HCT116 (cell line): ENCODE results near the gene LRRC74A. TPM values are rescaled to one million over a fixed set of nuclear protein-coding genes. Genes with fewer than 3 reads are reported as not detected.

Experiments used
- ATAC-seq: fragments of 200-7000 bp; cut with Tn5 transposase; 2 replicates; pipeline ENCODE4 v1.9.1; 2020; ENCODE audit warnings: mild to moderate bottlenecking, moderate library complexity
- BruUV-seq: library from RNA; stranded (reverse); fragments of 400-500 nt; replicated peaks from 2 replicates; lab custom pipeline; 2021; lab: Mats Ljungman, UMichigan
- CTCF ChIA-PET: fragments of 300-600 bp; sonication (Branson Sonifier 250); formaldehyde crosslinking; loops from one replicate; lab custom pipeline; 2021; ENCODE audit warnings: antibody characterized with exemption; lab: Charles Lee
- POLR2A ChIA-PET: fragments of 300-600, 350-600 bp; sonication (Branson Sonifier 250); formaldehyde crosslinking; loops from one replicate; lab custom pipeline; 2021; ENCODE audit warnings: antibody characterized with exemption; lab: Charles Lee
- RAD21 ChIA-PET, 2 experiments: fragments of 300-600 bp; sonication (Branson Sonifier 250); formaldehyde crosslinking; loops; one replicate each; lab custom pipeline; 2023; ENCODE audit warnings: low total read pairs in 2 of 2; ENCODE audit not compliant: uncharacterized antibody in 2 of 2, unreplicated experiment in 2 of 2, low non-redundant PET in 1 of 2; lab: Charles Lee
- DNase-seq: peaks from one replicate; pipeline ENCODE4 v3.0.0-alpha.2; 2010; ENCODE audit warnings: low read depth, low spot score
- H2AFZ ChIP-seq: fragments of 200-600 bp; shearing (Covaris generic), sonication (generic); 2 replicates; pipeline ENCODE4 v1.6.1; 2017; ENCODE audit warnings: low read depth, mixed run types, mixed read lengths, antibody characterized with exemption, low read length; ENCODE audit not compliant: poor library complexity, severe bottlenecking
- H3K27ac ChIP-seq: 2 replicates; pipeline ENCODE4 v1.5.1; 2012; ENCODE audit warnings: low read depth, low read length
- H3K27me3 ChIP-seq: fragments of 200-600 bp; sonication (generic); 2 replicates; pipeline ENCODE4 v1.6.1; 2016; ENCODE audit warnings: mixed run types, low read length, mixed read lengths; ENCODE audit not compliant: insufficient read depth
- H3K36me3 ChIP-seq, 2 experiments: fragments of 200-500 bp in 1 of 2; fragments of 200-600 bp in 1 of 2; sonication (Bioruptor generic) in 1 of 2; sonication (generic) in 1 of 2; 2 replicates each; pipeline versions ENCODE4 v1.5.1 to v1.6.1; 2014 to 2016; ENCODE audit warnings: low read length in 2 of 2, inconsistent platforms in 1 of 2, mixed read lengths in 1 of 2, mixed run types in 1 of 2; ENCODE audit not compliant: insufficient read depth in 2 of 2, control insufficient read depth in 1 of 2
- H3K4me1 ChIP-seq, 2 experiments: fragments of 200-600 bp in 1 of 2; sonication (generic) in 1 of 2; 2 replicates each; pipeline versions ENCODE4 v1.5.1 to v1.6.1; 2012 to 2017; ENCODE audit warnings: low read length in 2 of 2, inconsistent platforms in 1 of 2, mild to moderate bottlenecking in 1 of 2, mixed read lengths in 1 of 2, mixed run types in 1 of 2, moderate library complexity in 1 of 2; ENCODE audit not compliant: insufficient read depth in 2 of 2, control insufficient read depth in 1 of 2
- H3K4me2 ChIP-seq: fragments of 200-600 bp; sonication (generic); 2 replicates; pipeline ENCODE4 v1.6.1; 2017; ENCODE audit warnings: mixed run types, low read length, mixed read lengths
- H3K4me3 ChIP-seq, 2 experiments: fragments of 200-600 bp in 1 of 2; sonication (generic) in 1 of 2; replicated peaks in 1 of 2; 2 replicates each; pipeline ENCODE4 v1.5.1; 2011 to 2016; ENCODE audit warnings: low read length in 2 of 2, control low read depth in 1 of 2, low read depth in 1 of 2, mild to moderate bottlenecking in 1 of 2, mixed read lengths in 1 of 2, mixed run types in 1 of 2
- H3K79me2 ChIP-seq: fragments of 200-600 bp; sonication (generic); 2 replicates; pipeline ENCODE4 v1.6.1; 2017; ENCODE audit warnings: mild to moderate bottlenecking, mixed run types, low read length, moderate library complexity, mixed read lengths; ENCODE audit not compliant: insufficient read depth
- H3K9ac ChIP-seq: fragments of 200-600 bp; sonication (generic); 2 replicates; pipeline ENCODE4 v1.6.1; 2016; ENCODE audit warnings: low read length, mixed read lengths
- H3K9me2 ChIP-seq: fragments of 200-600 bp; sonication (generic), shearing (Covaris generic); 2 replicates; pipeline ENCODE4 v1.6.1; 2017; ENCODE audit warnings: mixed run types, mild to moderate bottlenecking, moderate library complexity; ENCODE audit not compliant: insufficient read depth
- H3K9me3 ChIP-seq, 2 experiments: fragments of 200-500 bp in 1 of 2; fragments of 200-600 bp in 1 of 2; sonication (Bioruptor generic) in 1 of 2; sonication (generic) in 1 of 2; 2 replicates each; pipeline ENCODE4 v1.6.1; 2014 to 2017; ENCODE audit warnings: low read length in 2 of 2, mixed read lengths in 2 of 2, inconsistent platforms in 1 of 2, low read depth in 1 of 2, mild to moderate bottlenecking in 1 of 2, mixed run types in 1 of 2, moderate library complexity in 1 of 2; ENCODE audit not compliant: control insufficient read depth in 1 of 2, insufficient read depth in 1 of 2
- H4K20me1 ChIP-seq: fragments of 200-600 bp; sonication (generic), shearing (Covaris generic); 2 replicates; pipeline ENCODE4 v1.6.1; 2017; ENCODE audit warnings: mixed run types, mild to moderate bottlenecking, moderate library complexity; ENCODE audit not compliant: insufficient read depth
- ATF3 ChIP-seq: IDR thresholded peaks from 2 replicates; pipeline ENCODE4 v1.6.1; 2012
- CEBPB ChIP-seq: IDR thresholded peaks from 2 replicates; pipeline ENCODE4 v1.6.1; 2012; ENCODE audit warnings: low read depth
- EGR1 ChIP-seq: IDR thresholded peaks from 2 replicates; pipeline ENCODE4 v1.6.1; 2012; ENCODE audit warnings: low read depth
- ELF1 ChIP-seq: IDR thresholded peaks from 2 replicates; pipeline ENCODE4 v1.6.1; 2012; ENCODE audit warnings: low read depth, borderline replicate concordance
- EZH2 ChIP-seq: fragments of 200-600 bp; sonication (generic); IDR thresholded peaks from 2 replicates; pipeline ENCODE4 v1.6.1; 2017; ENCODE audit warnings: antibody characterized with exemption, mixed run types
- EZH2phosphoT487 ChIP-seq: fragments of 200-600 bp; IDR thresholded peaks from 2 replicates; pipeline ENCODE4 v1.6.1; 2018; ENCODE audit warnings: antibody characterized with exemption, borderline replicate concordance
- FOSL1 ChIP-seq: IDR thresholded peaks from 2 replicates; pipeline ENCODE4 v1.6.1; 2012; ENCODE audit warnings: low read depth
- JUND ChIP-seq: IDR thresholded peaks from 2 replicates; pipeline ENCODE4 v1.6.1; 2012
- MAX ChIP-seq: IDR thresholded peaks from 2 replicates; pipeline ENCODE4 v1.6.1; 2012
- POLR2AphosphoS5 ChIP-seq: IDR thresholded peaks from 2 replicates; pipeline ENCODE4 v1.6.1; 2011; ENCODE audit warnings: mild to moderate bottlenecking, low read depth, low read length, moderate library complexity
- RAD21 ChIP-seq: IDR thresholded peaks from 2 replicates; pipeline ENCODE4 v1.6.1; 2012; ENCODE audit warnings: low read depth, mild to moderate bottlenecking
- SIN3A ChIP-seq: IDR thresholded peaks from 2 replicates; pipeline ENCODE4 v1.6.1; 2012; ENCODE audit warnings: low read depth
- SP1 ChIP-seq: IDR thresholded peaks from 2 replicates; pipeline ENCODE4 v1.6.1; 2012; ENCODE audit warnings: low read depth
- SRF ChIP-seq: IDR thresholded peaks from 2 replicates; pipeline ENCODE4 v1.6.1; 2012; ENCODE audit warnings: low read depth
- YY1 ChIP-seq: IDR thresholded peaks from 2 replicates; pipeline ENCODE4 v1.6.1; 2011; ENCODE audit warnings: low read length, low read depth, moderate library complexity, mild to moderate bottlenecking; ENCODE audit not compliant: insufficient replicate concordance; ENCODE audit errors: extremely low read depth
- ZFX ChIP-seq: fragments of 450-650 bp; IDR thresholded peaks from 2 replicates; pipeline ENCODE4 v1.6.1; 2017
- ZNF274 ChIP-seq: fragments of 200-500 bp; sonication (Bioruptor generic); IDR thresholded peaks from 2 replicates; pipeline ENCODE4 v1.6.1; 2014; ENCODE audit warnings: mild to moderate bottlenecking, low read depth, low read length, inconsistent platforms
- intact Hi-C: fragments of 100-400 bp; cut with micrococcal nuclease; formaldehyde crosslinking; loops from 2 replicates; pipeline ENCODE4 v1.10.0; 2022
- total RNA-seq: library from RNA; stranded (reverse); gene quantifications from one replicate; pipeline ENCODE4 v1.2.1, GENCODE V29; 2021; ENCODE audit not compliant: unreplicated experiment
- TF ChIP-seq, protein P1 (sequence below), 3 experiments: fragments of 200-600 bp in 1 of 3; sonication (generic) in 1 of 3; IDR thresholded peaks in 2 of 3; conservative IDR thresholded peaks in 1 of 3; 2 replicates each; pipeline ENCODE4 v1.5.1; 2012 to 2017; ENCODE audit warnings: low read depth in 2 of 3, low read length in 2 of 3, antibody characterized with exemption in 1 of 3, borderline replicate concordance in 1 of 3, control low read depth in 1 of 3, mild to moderate bottlenecking in 1 of 3, mixed read lengths in 1 of 3, mixed run types in 1 of 3, moderate library complexity in 1 of 3; ENCODE audit not compliant: insufficient read depth in 1 of 3
- TF ChIP-seq, protein P2 (sequence below): IDR thresholded peaks from 2 replicates; pipeline ENCODE4 v1.6.1; 2011; ENCODE audit warnings: mild to moderate bottlenecking, low read length, moderate library complexity; ENCODE audit not compliant: insufficient replicate concordance; ENCODE audit errors: extremely low read depth

LRRC74A gene
- total RNA-seq, 1 experiment from 2014 or later = not detected

- CTCF ChIA-PET = interaction anchor here (1.5 kb wide), 1 partner anchor 25 kb away, joined by 3 read pairs; no protein-coding TSS in a partner anchor
- ATAC-seq (no peak), DNase-seq (no peak)
- no peaks in the 10 kb centered on the region for H4K20me1 ChIP-seq
- no peak overlapping the region for H3K9ac ChIP-seq
- H2AFZ ChIP-seq = no peak overlapping the region
- H3K4me2 ChIP-seq = no peak overlapping the region
- POLR2A ChIA-PET = no interaction called here
- H3K9me3 ChIP-seq = no peaks in the 10 kb centered on the region
- peaks cover 18 to 27% of the 10 kb centered on the region in 2 experiments; a peak in 2 of 4 replicates for H3K36me3 ChIP-seq
- no TSS peak for BruUV-seq
- H3K79me2 ChIP-seq = peaks cover 21% of the 10 kb centered on the region
- H3K4me3 ChIP-seq = no peak overlapping the region
- TF ChIP-seq YY1 (no peak), SP1 (no peak), EGR1 (no peak), EZH2phosphoT487 (no peak), CEBPB (no peak), ZNF274 (no peak), JUND (no peak), SRF (no peak), ZFX (no peak), RAD21 (no peak), ELF1 (no peak), ATF3 (no peak), SIN3A (no peak), MAX (no peak), FOSL1 (no peak), POLR2AphosphoS5 (no peak), EZH2 (no peak)
- TF ChIP-seq, protein P1, sequence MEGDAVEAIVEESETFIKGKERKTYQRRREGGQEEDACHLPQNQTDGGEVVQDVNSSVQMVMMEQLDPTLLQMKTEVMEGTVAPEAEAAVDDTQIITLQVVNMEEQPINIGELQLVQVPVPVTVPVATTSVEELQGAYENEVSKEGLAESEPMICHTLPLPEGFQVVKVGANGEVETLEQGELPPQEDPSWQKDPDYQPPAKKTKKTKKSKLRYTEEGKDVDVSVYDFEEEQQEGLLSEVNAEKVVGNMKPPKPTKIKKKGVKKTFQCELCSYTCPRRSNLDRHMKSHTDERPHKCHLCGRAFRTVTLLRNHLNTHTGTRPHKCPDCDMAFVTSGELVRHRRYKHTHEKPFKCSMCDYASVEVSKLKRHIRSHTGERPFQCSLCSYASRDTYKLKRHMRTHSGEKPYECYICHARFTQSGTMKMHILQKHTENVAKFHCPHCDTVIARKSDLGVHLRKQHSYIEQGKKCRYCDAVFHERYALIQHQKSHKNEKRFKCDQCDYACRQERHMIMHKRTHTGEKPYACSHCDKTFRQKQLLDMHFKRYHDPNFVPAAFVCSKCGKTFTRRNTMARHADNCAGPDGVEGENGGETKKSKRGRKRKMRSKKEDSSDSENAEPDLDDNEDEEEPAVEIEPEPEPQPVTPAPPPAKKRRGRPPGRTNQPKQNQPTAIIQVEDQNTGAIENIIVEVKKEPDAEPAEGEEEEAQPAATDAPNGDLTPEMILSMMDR (IDR thresholded peaks at IDR 0.05 in 2 of 3, conservative IDR thresholded peaks at IDR 0.05 in 1 of 3; ENCODE audit: borderline replicate concordance in 1 of 3, insufficient read depth in 1 of 3, low read depth in 2 of 3, low read length in 2 of 3) = no peak
- TF ChIP-seq, protein P2, sequence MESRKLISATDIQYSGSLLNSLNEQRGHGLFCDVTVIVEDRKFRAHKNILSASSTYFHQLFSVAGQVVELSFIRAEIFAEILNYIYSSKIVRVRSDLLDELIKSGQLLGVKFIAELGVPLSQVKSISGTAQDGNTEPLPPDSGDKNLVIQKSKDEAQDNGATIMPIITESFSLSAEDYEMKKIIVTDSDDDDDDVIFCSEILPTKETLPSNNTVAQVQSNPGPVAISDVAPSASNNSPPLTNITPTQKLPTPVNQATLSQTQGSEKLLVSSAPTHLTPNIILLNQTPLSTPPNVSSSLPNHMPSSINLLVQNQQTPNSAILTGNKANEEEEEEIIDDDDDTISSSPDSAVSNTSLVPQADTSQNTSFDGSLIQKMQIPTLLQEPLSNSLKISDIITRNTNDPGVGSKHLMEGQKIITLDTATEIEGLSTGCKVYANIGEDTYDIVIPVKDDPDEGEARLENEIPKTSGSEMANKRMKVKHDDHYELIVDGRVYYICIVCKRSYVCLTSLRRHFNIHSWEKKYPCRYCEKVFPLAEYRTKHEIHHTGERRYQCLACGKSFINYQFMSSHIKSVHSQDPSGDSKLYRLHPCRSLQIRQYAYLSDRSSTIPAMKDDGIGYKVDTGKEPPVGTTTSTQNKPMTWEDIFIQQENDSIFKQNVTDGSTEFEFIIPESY = no peak
- H3K9me2 ChIP-seq = no peaks in the 10 kb centered on the region
- RAD21 ChIA-PET = no interaction called here
- peaks cover 5 to 16% of the 10 kb centered on the region in 2 experiments for H3K4me1 ChIP-seq
- H3K27ac ChIP-seq = no peak overlapping the region
- H3K27me3 ChIP-seq = no peaks in the 10 kb centered on the region
- intact Hi-C loops = no loop called here
Observed at GRCh38 chr14:76808011-76808410, 18.2 kb upstream of the LRRC74A start.
